GM12875 (cell line): ENCODE measurements around the gene HERC4.

Experiments used
- H3K4me3 ChIP-seq: one replicate; pipeline ENCODE4 v1.5.1; 2011; ENCODE audit warnings: low read depth, low read length, control low read depth
- CTCF ChIP-seq: IDR thresholded peaks from 2 replicates; pipeline ENCODE4 v1.5.1; 2011; ENCODE audit warnings: low read depth, mild to moderate bottlenecking, control low read depth, inconsistent platforms, low read length, moderate library complexity, borderline replicate concordance; ENCODE audit not compliant: insufficient read depth

Gene HERC4

DNA sequence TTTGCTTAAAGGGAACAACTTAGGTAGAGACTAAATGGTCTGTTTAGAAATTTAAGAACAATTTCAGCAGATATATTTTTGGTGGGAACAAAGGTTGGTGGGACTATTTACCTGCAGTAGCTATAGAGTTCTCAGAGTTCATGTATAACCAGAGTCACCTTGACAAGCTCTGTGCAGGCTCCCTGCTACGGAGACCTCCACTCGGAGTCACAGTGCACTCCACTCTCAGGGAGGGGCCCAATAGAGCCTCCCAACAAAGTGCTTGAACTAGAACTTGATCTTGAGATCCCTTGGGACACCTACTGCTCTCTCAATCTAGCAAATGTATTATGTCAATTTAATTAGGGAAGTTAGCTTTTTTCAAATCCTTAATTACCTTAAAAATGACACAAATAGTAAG is 36.5 kb upstream of the HERC4 start:
- no peak for TF ChIP-seq CTCF

DNA sequence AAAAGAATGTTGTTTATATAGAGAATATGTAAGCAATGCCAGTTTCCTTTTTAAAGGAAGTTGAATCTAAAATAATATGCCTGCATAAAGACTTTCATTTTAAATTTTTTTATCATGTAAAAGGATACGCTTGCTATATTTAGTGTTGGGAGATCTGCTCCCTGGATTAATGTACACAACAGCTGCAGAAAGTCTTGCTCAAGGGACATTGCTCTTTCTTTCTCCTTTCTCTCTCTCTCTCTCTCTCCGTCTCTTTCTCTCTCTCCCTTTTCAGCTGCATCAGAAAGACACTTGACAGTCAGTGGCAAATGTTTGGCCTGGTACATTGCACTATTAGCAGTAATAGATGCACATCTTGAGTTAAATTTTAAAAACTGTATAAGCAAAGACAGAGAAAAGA is 34.9 kb upstream of the HERC4 start:
- no peak overlapping the region for H3K4me3 ChIP-seq
- TF ChIP-seq CTCF: no peak

More for the DNA sequence above, 36.5 kb upstream of the HERC4 start:
- H3K4me3 ChIP-seq: no peak overlapping the region

- no peak within 1 kb of the TSS for H3K4me3 ChIP-seq
- TF ChIP-seq CTCF: no peak
Observed at GRCh38 chr10:68109331-68109730, 34.2 kb upstream of the HERC4 start, which contains the start of gene MYPN. Gene MYPN, plus strand, starts transcription at chr10:68109488. Its CDS starts 11,951 bp downstream, at chr10:68121439.

DNA sequence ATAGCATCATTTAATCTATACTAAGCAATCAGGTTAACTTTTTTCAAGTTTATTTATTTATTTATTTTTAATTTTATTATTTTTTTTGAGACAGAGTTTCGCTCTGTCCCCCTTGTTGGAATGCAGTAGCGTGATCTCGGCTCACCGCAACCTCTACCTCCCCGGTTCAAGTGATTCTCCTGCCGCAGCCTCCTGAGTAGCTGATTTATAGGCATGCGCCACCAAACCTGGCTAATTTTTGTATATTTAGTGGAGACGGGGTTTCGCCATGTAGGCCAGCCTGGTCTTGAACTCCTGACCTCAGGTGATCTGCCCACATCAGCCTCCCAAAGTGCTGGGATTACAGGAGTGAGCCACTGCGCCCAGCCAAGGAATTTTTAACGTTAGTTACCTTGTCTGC is 33.6 kb upstream of the HERC4 start:
- H3K4me3 ChIP-seq: no peak overlapping the region
- no peak for TF ChIP-seq CTCF

GRCh38 chr10:68108051-68108450 is 33.0 kb upstream of the HERC4 start:
- H3K4me3 ChIP-seq: no peak overlapping the region
- no peak for TF ChIP-seq CTCF

- H3K4me3 ChIP-seq: no peak overlapping the region
- TF ChIP-seq CTCF: no peak
Observed at GRCh38 chr10:68107651-68108050, 32.6 kb upstream of the HERC4 start.

- no peak for TF ChIP-seq CTCF
- no peak overlapping the region for H3K4me3 ChIP-seq
Observed at GRCh38 chr10:68106656-68107055, 31.6 kb upstream of the HERC4 start.
